Measurements from ENCODE around the gene ANGEL2. TPM values are rescaled to one million over a fixed set of nuclear protein-coding genes. Genes with fewer than 3 reads are reported as not detected.

The ANGEL2 gene
- total RNA-seq, 1 donor from 2014 or later: 45.2 TPM

GRCh38 chr1:212945463-212946160 lies 70.1 kb downstream of the ANGEL2 start:
- H3K27ac Mint-ChIP-seq: no peak overlapping the region
- H3K9me3 Mint-ChIP-seq: peaks cover 15% of the 10 kb centered on the region
- H3K27me3 Mint-ChIP-seq (ENCODE audit: low read depth): no peaks in the 10 kb centered on the region
- DNase-seq (ENCODE audit: low spot score in 2 of 2, unreplicated experiment in 2 of 2): no peak
- no peak for TF ChIP-seq CTCF (IDR thresholded peaks at IDR 0.05; ENCODE audit: unreplicated experiment)
- peaks cover 5% of the 10 kb centered on the region for H3K4me1 Mint-ChIP-seq
- H3K36me3 Mint-ChIP-seq: no peaks in the 10 kb centered on the region
- no peak overlapping the region for H3K4me3 Mint-ChIP-seq

- no peaks in the 10 kb centered on the region for H3K36me3 Mint-ChIP-seq
- no peak for DNase-seq (ENCODE audit: low spot score in 2 of 2, unreplicated experiment in 2 of 2)
- H3K27me3 Mint-ChIP-seq (ENCODE audit: low read depth): no peaks in the 10 kb centered on the region
- H3K9me3 Mint-ChIP-seq: peaks cover 19% of the 10 kb centered on the region
- no peak overlapping the region for H3K27ac Mint-ChIP-seq
- H3K4me1 Mint-ChIP-seq: peaks cover 2% of the 10 kb centered on the region
- no peak for TF ChIP-seq CTCF (IDR thresholded peaks at IDR 0.05; ENCODE audit: unreplicated experiment)
- H3K4me3 Mint-ChIP-seq: no peak overlapping the region
These were observed 70.6 kb downstream of the ANGEL2 start for GRCh38 chr1:212945056-212945455.

- DNase-seq (ENCODE audit: low spot score in 2 of 2, unreplicated experiment in 2 of 2): no peak
- H3K4me1 Mint-ChIP-seq: no peaks in the 10 kb centered on the region
- no peak overlapping the region for H3K27ac Mint-ChIP-seq
- no peaks in the 10 kb centered on the region for H3K27me3 Mint-ChIP-seq (ENCODE audit: low read depth)
- H3K36me3 Mint-ChIP-seq: no peaks in the 10 kb centered on the region
- peaks cover 25% of the 10 kb centered on the region for H3K9me3 Mint-ChIP-seq
- TF ChIP-seq CTCF (IDR thresholded peaks at IDR 0.05; ENCODE audit: unreplicated experiment): no peak
- H3K4me3 Mint-ChIP-seq: no peak overlapping the region
These were observed 71.3 kb downstream of the ANGEL2 start for GRCh38 chr1:212944229-212944901.

GRCh38 chr1:212943393-212943710 lies 72.3 kb downstream of the ANGEL2 start:
- Mint-ChIP-seq H3K4me1 (no peaks in the 10 kb centered on the region), H3K9me3 (peaks cover 23% of the 10 kb centered on the region), H3K4me3 (no peak overlapping the region), H3K27me3 (ENCODE audit: low read depth) (no peaks in the 10 kb centered on the region), H3K27ac (no peak overlapping the region), H3K36me3 (no peaks in the 10 kb centered on the region)
- no peak for TF ChIP-seq CTCF (IDR thresholded peaks at IDR 0.05; ENCODE audit: unreplicated experiment)
- no peak for DNase-seq (ENCODE audit: low spot score in 2 of 2, unreplicated experiment in 2 of 2)

- Mint-ChIP-seq H3K4me3 (no peak overlapping the region), H3K27me3 (ENCODE audit: low read depth) (no peaks in the 10 kb centered on the region), H3K27ac (no peak overlapping the region), H3K4me1 (no peaks in the 10 kb centered on the region), H3K9me3 (peaks cover 20% of the 10 kb centered on the region), H3K36me3 (no peaks in the 10 kb centered on the region)
- TF ChIP-seq CTCF (IDR thresholded peaks at IDR 0.05; ENCODE audit: unreplicated experiment): no peak
- no peak for DNase-seq (ENCODE audit: low spot score in 2 of 2, unreplicated experiment in 2 of 2)
These were observed 72.8 kb downstream of the ANGEL2 start for GRCh38 chr1:212942679-212943392.

Other genes starting within 250 kb of the ANGEL2 start
- gene NSL1, start 224.1 kb downstream of the ANGEL2 start, total RNA-seq: 26.1 to 29.0 TPM (median 26.6 TPM) in 3 replicates
- gene TATDN3, start 224.0 kb downstream of the ANGEL2 start, total RNA-seq: 11.3 to 15.1 TPM (median 14.3 TPM) in 3 replicates
- 0.65 to 0.78 TPM in 2 of 3 replicates, not detected in the other for gene SPATA45, start 168.2 kb downstream of the ANGEL2 start, total RNA-seq
- 19.8 to 23.1 TPM (median 21.2 TPM) in 3 replicates for gene FLVCR1, start 157.6 kb downstream of the ANGEL2 start, total RNA-seq
- 39.1 to 43.8 TPM (median 43.6 TPM) in 3 replicates for gene VASH2, start 65.3 kb downstream of the ANGEL2 start, total RNA-seq
- 27.9 to 28.5 TPM (median 28.4 TPM) in 3 replicates for gene RPS6KC1, start 35.4 kb upstream of the ANGEL2 start, total RNA-seq

Measured in mesothelial cell of epicardium (in vitro differentiated cells).